GM12865 (cell line): ENCODE measurements around the gene OGFR.

Experiments used
- DNase-seq: peaks from one replicate; pipeline ENCODE4 v3.0.0; 2010; ENCODE audit warnings: low read depth
- H3K4me3 ChIP-seq: 2 replicates; pipeline ENCODE4 v1.5.1; 2011; ENCODE audit warnings: mild to moderate bottlenecking, low read depth, low read length, control low read depth
- CTCF ChIP-seq: IDR thresholded peaks from 2 replicates; pipeline ENCODE4 v1.5.1; 2011; ENCODE audit warnings: low read length, control low read depth, low read depth, inconsistent platforms; ENCODE audit not compliant: insufficient read depth; ENCODE audit errors: missing control alignments

Gene OGFR

GRCh38 chr20:62819494-62820174 is 15.0 kb downstream of the OGFR start:
- no peak for DNase-seq
- no peak overlapping the region for H3K4me3 ChIP-seq
- no peak for TF ChIP-seq CTCF

- DNase-seq, result no peak
- H3K4me3 ChIP-seq, result no peak overlapping the region
These were observed 15.8 kb downstream of the OGFR start for GRCh38 chr20:62820208-62820961.

GRCh38 chr20:62820962-62821725 is 16.5 kb downstream of the OGFR start:
- no peak for TF ChIP-seq CTCF
- no peak for DNase-seq
- H3K4me3 ChIP-seq, result no peak overlapping the region

More at GRCh38 chr20:62820208-62820961, 15.8 kb downstream of the OGFR start:
- no peak for TF ChIP-seq CTCF

- no peak for TF ChIP-seq CTCF
- no peak for DNase-seq
- H3K4me3 ChIP-seq, result no peak overlapping the region
These were observed 17.1 kb downstream of the OGFR start for GRCh38 chr20:62821726-62822210.

GRCh38 chr20:62822239-62822787 is 17.7 kb downstream of the OGFR start:
- no peak for TF ChIP-seq CTCF
- no peak for DNase-seq
- no peak overlapping the region for H3K4me3 ChIP-seq

GRCh38 chr20:62822788-62823651 is 18.4 kb downstream of the OGFR start:
- DNase-seq, result peak; percentile 73
- no peak overlapping the region for H3K4me3 ChIP-seq
- peak; percentile 55 for TF ChIP-seq CTCF
